BLaER1 treated with 17β-estradiol and CSF1 and Interleukin-3, amounts not matched to agents 10 nM and 100 nM (cell line): Measurements from ENCODE around the gene EFNA1.
A peak's percentile ranks its signal among the peaks of the same experiment; 100 is the strongest.
"Not testable (repeated sequence)": the region's sequence is repeated elsewhere in the genome, so short reads cannot be mapped to it uniquely, and the experiment has no call there.

Experiments used
- H3K27ac ChIP-seq, 11 experiments: shearing (Covaris generic); formaldehyde crosslinking; 2 replicates each; pipeline ENCODE4 v1.8.1; 2022
- H3K27me3 ChIP-seq, 11 experiments: shearing (Covaris generic); formaldehyde crosslinking; 2 replicates each; pipeline ENCODE4 v1.8.1; 2022
- H3K36me3 ChIP-seq, 11 experiments: shearing (Covaris generic); formaldehyde crosslinking; 2 replicates each; pipeline ENCODE4 v1.8.1; 2022
- H3K4me1 ChIP-seq, 10 experiments: shearing (Covaris generic); formaldehyde crosslinking; 2 replicates each; pipeline ENCODE4 v1.8.1; 2022
- H3K4me2 ChIP-seq, 11 experiments: shearing (Covaris generic); formaldehyde crosslinking; 2 replicates each; pipeline ENCODE4 v1.8.1; 2022
- H3K4me3 ChIP-seq, 10 experiments: shearing (Covaris generic); formaldehyde crosslinking; 2 replicates each; pipeline ENCODE4 v1.8.1; 2022
- H3K9ac ChIP-seq, 11 experiments: shearing (Covaris generic); formaldehyde crosslinking; 2 replicates each; pipeline ENCODE4 v1.8.1; 2022
- H3K9me3 ChIP-seq, 11 experiments: shearing (Covaris generic); formaldehyde crosslinking; replicated peaks in 1 of 11; 2 replicates each; pipeline ENCODE4 v1.8.1; 2022
- H4K20me1 ChIP-seq, 11 experiments: shearing (Covaris generic); formaldehyde crosslinking; 2 replicates each; pipeline ENCODE4 v1.8.1; 2022
- Cebpa-rat ChIP-seq, 11 experiments: shearing (Covaris generic); IDR thresholded peaks; 2 replicates each; pipeline ENCODE4 v1.8.1; 2022

The EFNA1 gene

GRCh38 chr1:155116113-155116764 lies 11.4 kb upstream of the EFNA1 start:
- Histone ChIP-seq H3K4me2 (no peak overlapping the region), H3K27ac (no peak overlapping the region)
- TF ChIP-seq Cebpa-rat (IDR thresholded peaks at IDR 0.05) = no peak

GRCh38 chr1:155117610-155118009 lies 10.1 kb upstream of the EFNA1 start:
- 0 out of 22 replicates have a peak, but pooled peaks cover 0 to 4% (median 0%) of the 10 kb centered on the region in 11 experiments for H3K27me3 ChIP-seq
- TF ChIP-seq Cebpa-rat (IDR thresholded peaks at IDR 0.05) = no peak
- peaks cover 7 to 32% (median 24%) of the 10 kb centered on the region in 10 experiments; a peak in 16 of 20 replicates for H3K4me1 ChIP-seq
- H3K9me3 ChIP-seq = no peaks in the 10 kb centered on the region
- H3K9ac ChIP-seq = no peak overlapping the region
- no peaks in the 10 kb centered on the region for H3K36me3 ChIP-seq
- H3K4me3 ChIP-seq = no peak overlapping the region
- H4K20me1 ChIP-seq = no peaks in the 10 kb centered on the region
- H3K27ac ChIP-seq = no peak overlapping the region
- H3K4me2 ChIP-seq = peak overlapping the region in 8 of 11 experiments; percentile 7 to 49 (median 34); a peak in 9 of 22 replicates

More at GRCh38 chr1:155116113-155116764, 11.4 kb upstream of the EFNA1 start:
- H4K20me1 ChIP-seq = no peaks in the 10 kb centered on the region
- peaks cover 7 to 42% (median 33%) of the 10 kb centered on the region in 10 experiments; a peak in 16 of 20 replicates for H3K4me1 ChIP-seq
- H3K9ac ChIP-seq = no peak overlapping the region
- 0 out of 22 replicates have a peak, but pooled peaks cover 0 to 4% (median 0%) of the 10 kb centered on the region in 11 experiments for H3K27me3 ChIP-seq
- H3K9me3 ChIP-seq = no peaks in the 10 kb centered on the region
- no peaks in the 10 kb centered on the region for H3K36me3 ChIP-seq
- H3K4me3 ChIP-seq = no peak overlapping the region

GRCh38 chr1:155118090-155118489 lies 9.6 kb upstream of the EFNA1 start:
- not testable (repeated sequence) for H4K20me1 ChIP-seq, H3K27ac ChIP-seq

GRCh38 chr1:155120253-155120652 lies 7.4 kb upstream of the EFNA1 start:
- no peak for TF ChIP-seq Cebpa-rat (IDR thresholded peaks at IDR 0.05)
- no peak overlapping the region for H3K9ac ChIP-seq
- H3K9me3 ChIP-seq = no peaks in the 10 kb centered on the region
- peaks cover 7 to 13% (median 10%) of the 10 kb centered on the region in 10 experiments; a peak in 16 of 20 replicates for H3K4me1 ChIP-seq
- no peak overlapping the region for H3K27ac ChIP-seq
- no peaks in the 10 kb centered on the region for H3K36me3 ChIP-seq
- peaks cover 0 to 9% (median 2%) of the 10 kb centered on the region in 11 experiments; a peak in 12 of 22 replicates for H3K27me3 ChIP-seq
- no peaks in the 10 kb centered on the region for H4K20me1 ChIP-seq
- no peak overlapping the region for H3K4me2 ChIP-seq
- H3K4me3 ChIP-seq = no peak overlapping the region

More at GRCh38 chr1:155118090-155118489, 9.6 kb upstream of the EFNA1 start:
- not testable (repeated sequence) for H3K4me3 ChIP-seq, H3K9ac ChIP-seq, H3K36me3 ChIP-seq, H3K9me3 ChIP-seq, H3K27me3 ChIP-seq
- Histone ChIP-seq H3K4me1 (peaks cover 7 to 28% (median 21%) of the 10 kb centered on the region in 10 experiments; a peak in 16 of 20 replicates), H3K4me2 (peak overlapping the region in 8 of 11 experiments; percentile 7 to 49 (median 34); a peak in 11 of 22 replicates)

GRCh38 chr1:155121249-155121648 lies 6.4 kb upstream of the EFNA1 start:
- Histone ChIP-seq H3K27me3 (peaks cover 6 to 19% (median 12%) of the 10 kb centered on the region in 11 experiments), H3K27ac (no peak overlapping the region), H3K4me2 (no peak overlapping the region), H3K36me3 (no peaks in the 10 kb centered on the region), H3K9ac (no peak overlapping the region), H4K20me1 (no peaks in the 10 kb centered on the region), H3K9me3 (no peaks in the 10 kb centered on the region), H3K4me1 (peaks cover 7 to 17% (median 10%) of the 10 kb centered on the region in 10 experiments; a peak in 16 of 20 replicates), H3K4me3 (no peak overlapping the region)
- no peak for TF ChIP-seq Cebpa-rat (IDR thresholded peaks at IDR 0.05)

GRCh38 chr1:155122308-155122707 lies 5.4 kb upstream of the EFNA1 start:
- H3K27me3 ChIP-seq = peaks cover 17 to 30% (median 23%) of the 10 kb centered on the region in 11 experiments
- H3K27ac ChIP-seq = no peak overlapping the region
- H3K4me1 ChIP-seq = peaks cover 16 to 28% (median 20%) of the 10 kb centered on the region in 10 experiments; a peak in 17 of 20 replicates
- no peaks in the 10 kb centered on the region; a peak in 1 of 22 replicates for H4K20me1 ChIP-seq
- no peak overlapping the region for H3K4me3 ChIP-seq
- no peaks in the 10 kb centered on the region for H3K9me3 ChIP-seq
- TF ChIP-seq Cebpa-rat (IDR thresholded peaks at IDR 0.05) = no peak
- no peaks in the 10 kb centered on the region for H3K36me3 ChIP-seq
- H3K9ac ChIP-seq = no peak overlapping the region
- H3K4me2 ChIP-seq = no peak overlapping the region

GRCh38 chr1:155123801-155124200 lies 3.9 kb upstream of the EFNA1 start:
- Histone ChIP-seq H4K20me1 (peaks cover 0 to 3% (median 0%) of the 10 kb centered on the region in 11 experiments; a peak in 2 of 22 replicates), H3K4me2 (no peak overlapping the region), H3K4me1 (peaks cover 18 to 26% (median 21%) of the 10 kb centered on the region in 10 experiments), H3K36me3 (no peaks in the 10 kb centered on the region), H3K4me3 (no peak overlapping the region), H3K9ac (no peak overlapping the region), H3K27me3 (peaks cover 25 to 43% (median 36%) of the 10 kb centered on the region in 11 experiments), H3K27ac (no peak overlapping the region), H3K9me3 (no peaks in the 10 kb centered on the region)
- no peak for TF ChIP-seq Cebpa-rat (IDR thresholded peaks at IDR 0.05)

GRCh38 chr1:155124503-155125463 lies 2.9 kb upstream of the EFNA1 start:
- Histone ChIP-seq H3K4me2 (no peak overlapping the region), H3K27me3 (peaks cover 25 to 51% (median 36%) of the 10 kb centered on the region in 11 experiments), H3K4me3 (no peak overlapping the region)

More at GRCh38 chr1:155124503-155125463, 2.9 kb upstream of the EFNA1 start:
- peaks cover 28 to 36% (median 31%) of the 10 kb centered on the region in 10 experiments for H3K4me1 ChIP-seq
- H3K27ac ChIP-seq = no peak overlapping the region
- no peaks in the 10 kb centered on the region for H3K9me3 ChIP-seq
- TF ChIP-seq Cebpa-rat (IDR thresholded peaks at IDR 0.05) = no peak
- H4K20me1 ChIP-seq = peaks cover 0 to 3% (median 0%) of the 10 kb centered on the region in 11 experiments; a peak in 2 of 22 replicates
- no peaks in the 10 kb centered on the region for H3K36me3 ChIP-seq
- H3K9ac ChIP-seq = no peak overlapping the region
